Measurements from ENCODE around the gene FAM118A. TPM values are rescaled to one million over a fixed set of nuclear protein-coding genes. Genes with fewer than 3 reads are reported as not detected.
"Not testable (repeated sequence)": the region's sequence is repeated elsewhere in the genome, so short reads cannot be mapped to it uniquely, and the experiment has no call there.

FAM118A gene
- total RNA-seq, 1 donor from 2014 or later = 18.3 TPM

DNA sequence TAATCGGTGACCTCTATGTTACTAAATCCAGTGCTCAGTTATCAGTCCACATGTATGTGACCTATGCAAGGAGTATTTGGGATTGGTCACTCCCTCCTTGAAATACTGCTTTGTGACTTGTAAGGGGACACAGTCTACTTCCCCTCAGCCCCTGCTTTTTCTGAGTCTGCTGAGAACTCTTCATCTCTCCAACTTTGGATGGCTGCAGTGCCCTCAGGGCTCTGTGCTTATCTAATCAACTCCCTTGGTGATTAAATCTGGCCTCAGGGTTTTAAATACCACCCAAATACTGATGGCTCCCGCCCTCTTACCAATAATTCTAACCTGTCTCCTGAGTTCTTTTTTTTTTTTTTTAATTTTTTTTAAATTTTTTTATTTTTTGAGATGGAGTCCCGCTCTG is 40.2 kb downstream of the FAM118A start:
- no peak for FAIRE-seq

DNA sequence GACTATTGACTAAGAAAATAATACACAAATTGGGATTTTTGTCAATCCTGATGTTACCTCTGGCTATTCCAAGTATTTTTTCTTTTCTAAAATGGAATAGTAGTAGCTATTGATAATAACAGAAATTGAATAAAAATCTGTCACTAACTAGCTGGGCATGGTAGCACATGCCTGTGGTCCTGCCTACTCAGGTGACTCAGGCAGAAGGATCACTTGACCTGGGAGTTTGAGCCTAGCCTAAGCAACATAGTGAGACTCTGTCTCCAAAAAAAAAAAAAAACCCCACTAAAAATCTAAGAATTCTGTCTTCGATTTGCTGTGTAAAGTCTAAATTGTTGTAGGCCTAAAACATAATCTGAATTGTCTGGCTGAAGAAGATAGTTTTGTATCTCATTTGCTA is 42.2 kb downstream of the FAM118A start:
- Histone ChIP-seq H3K27me3 (ENCODE audit: insufficient read depth, low read length) (no peaks in the 10 kb centered on the region), H3K27ac (ENCODE audit: low read depth, low read length) (no peak overlapping the region), H3K4me2 (ENCODE audit: low read length) (no peak overlapping the region), H4K20me1 (ENCODE audit: insufficient read depth, low read length) (no peaks in the 10 kb centered on the region), H3K9me3 (ENCODE audit: insufficient read depth, low read depth, low read length) (no peaks in the 10 kb centered on the region), H3K79me2 (ENCODE audit: insufficient read depth, low read length) (no peaks in the 10 kb centered on the region), H3K4me3 (ENCODE audit: insufficient read depth, low read depth, low read length) (no peak overlapping the region), H3K4me1 (ENCODE audit: insufficient read depth, low read length) (no peaks in the 10 kb centered on the region), H3K36me3 (ENCODE audit: insufficient read depth, low read length) (no peaks in the 10 kb centered on the region), H2AFZ (ENCODE audit: low read depth, low read length) (no peak overlapping the region), H3K9ac (ENCODE audit: low read length) (no peak overlapping the region)
- no peak for TF ChIP-seq EZH2 (IDR thresholded peaks at IDR 0.05; ENCODE audit: insufficient read depth, low read length)
- TF ChIP-seq, protein P1, sequence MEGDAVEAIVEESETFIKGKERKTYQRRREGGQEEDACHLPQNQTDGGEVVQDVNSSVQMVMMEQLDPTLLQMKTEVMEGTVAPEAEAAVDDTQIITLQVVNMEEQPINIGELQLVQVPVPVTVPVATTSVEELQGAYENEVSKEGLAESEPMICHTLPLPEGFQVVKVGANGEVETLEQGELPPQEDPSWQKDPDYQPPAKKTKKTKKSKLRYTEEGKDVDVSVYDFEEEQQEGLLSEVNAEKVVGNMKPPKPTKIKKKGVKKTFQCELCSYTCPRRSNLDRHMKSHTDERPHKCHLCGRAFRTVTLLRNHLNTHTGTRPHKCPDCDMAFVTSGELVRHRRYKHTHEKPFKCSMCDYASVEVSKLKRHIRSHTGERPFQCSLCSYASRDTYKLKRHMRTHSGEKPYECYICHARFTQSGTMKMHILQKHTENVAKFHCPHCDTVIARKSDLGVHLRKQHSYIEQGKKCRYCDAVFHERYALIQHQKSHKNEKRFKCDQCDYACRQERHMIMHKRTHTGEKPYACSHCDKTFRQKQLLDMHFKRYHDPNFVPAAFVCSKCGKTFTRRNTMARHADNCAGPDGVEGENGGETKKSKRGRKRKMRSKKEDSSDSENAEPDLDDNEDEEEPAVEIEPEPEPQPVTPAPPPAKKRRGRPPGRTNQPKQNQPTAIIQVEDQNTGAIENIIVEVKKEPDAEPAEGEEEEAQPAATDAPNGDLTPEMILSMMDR (IDR thresholded peaks at IDR 0.05; ENCODE audit: insufficient read depth, low read depth, low read length) = no peak
- DNase-seq (ENCODE audit: low read depth) (no peak), FAIRE-seq (no peak)
- Mint-ChIP-seq H3K27ac (ENCODE audit: unreplicated experiment) (no peak overlapping the region), H3K4me3 (ENCODE audit: unreplicated experiment) (no peak overlapping the region), H3K4me1 (ENCODE audit: low read depth, unreplicated experiment) (peaks cover 6% of the 10 kb centered on the region), H3K36me3 (ENCODE audit: low read depth, unreplicated experiment) (no peaks in the 10 kb centered on the region), H3K9me3 (ENCODE audit: unreplicated experiment) (no peaks in the 10 kb centered on the region), H3K27me3 (ENCODE audit: low read depth, unreplicated experiment) (no peaks in the 10 kb centered on the region)

More for the DNA sequence above, 40.2 kb downstream of the FAM118A start:
- Histone ChIP-seq H3K4me2 (ENCODE audit: low read length) (no peak overlapping the region), H3K79me2 (ENCODE audit: insufficient read depth, low read length) (no peaks in the 10 kb centered on the region), H3K36me3 (ENCODE audit: insufficient read depth, low read length) (no peaks in the 10 kb centered on the region), H3K27ac (ENCODE audit: low read depth, low read length) (no peak overlapping the region), H3K9ac (ENCODE audit: low read length) (no peak overlapping the region), H3K27me3 (ENCODE audit: insufficient read depth, low read length) (no peaks in the 10 kb centered on the region), H3K9me3 (ENCODE audit: insufficient read depth, low read depth, low read length) (no peaks in the 10 kb centered on the region), H3K4me1 (ENCODE audit: insufficient read depth, low read length) (no peaks in the 10 kb centered on the region), H2AFZ (ENCODE audit: low read depth, low read length) (no peak overlapping the region), H3K4me3 (ENCODE audit: insufficient read depth, low read depth, low read length) (no peak overlapping the region), H4K20me1 (ENCODE audit: insufficient read depth, low read length) (no peaks in the 10 kb centered on the region)
- peaks cover 6% of the 10 kb centered on the region for H3K4me1 Mint-ChIP-seq (ENCODE audit: low read depth, unreplicated experiment)
- H3K4me3 Mint-ChIP-seq (ENCODE audit: unreplicated experiment) = no peak overlapping the region
- no peaks in the 10 kb centered on the region for H3K9me3 Mint-ChIP-seq (ENCODE audit: unreplicated experiment)
- DNase-seq (ENCODE audit: low read depth) = no peak
- H3K36me3 Mint-ChIP-seq (ENCODE audit: low read depth, unreplicated experiment) = peaks cover 5% of the 10 kb centered on the region
- H3K27ac Mint-ChIP-seq (ENCODE audit: unreplicated experiment) = no peak overlapping the region
- TF ChIP-seq, protein P1 (IDR thresholded peaks at IDR 0.05; ENCODE audit: insufficient read depth, low read depth, low read length) = no peak
- no peak for TF ChIP-seq EZH2 (IDR thresholded peaks at IDR 0.05; ENCODE audit: insufficient read depth, low read length)
- no peaks in the 10 kb centered on the region for H3K27me3 Mint-ChIP-seq (ENCODE audit: low read depth, unreplicated experiment)

DNA sequence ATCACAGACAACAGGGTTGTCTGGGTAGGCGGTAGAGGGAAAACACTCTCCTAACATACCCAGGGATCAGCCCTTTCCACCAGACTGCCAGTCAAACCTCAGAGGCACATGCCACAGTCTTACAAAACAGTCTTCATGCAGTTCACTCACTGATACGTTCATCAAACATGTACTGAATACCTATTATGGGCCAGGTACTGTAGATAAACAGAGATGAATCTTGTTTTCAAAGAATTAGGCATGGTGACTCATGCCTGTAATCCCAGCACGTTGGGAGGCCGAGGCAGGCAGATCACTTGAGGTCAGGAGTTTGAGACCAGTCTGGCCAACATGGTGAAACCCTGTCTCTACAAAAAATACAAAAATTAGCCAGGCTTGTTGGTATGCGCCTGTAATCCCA is 43.0 kb downstream of the FAM118A start:
- not testable (repeated sequence) for H3K9ac ChIP-seq (ENCODE audit: low read length); H3K4me3 Mint-ChIP-seq (ENCODE audit: unreplicated experiment); H3K79me2 ChIP-seq (ENCODE audit: insufficient read depth, low read length); FAIRE-seq; H3K36me3 ChIP-seq (ENCODE audit: insufficient read depth, low read length); H3K27ac ChIP-seq (ENCODE audit: low read depth, low read length); H3K36me3 Mint-ChIP-seq (ENCODE audit: low read depth, unreplicated experiment); DNase-seq (ENCODE audit: low read depth); H3K4me1 Mint-ChIP-seq (ENCODE audit: low read depth, unreplicated experiment); H3K4me2 ChIP-seq (ENCODE audit: low read length); H3K4me3 ChIP-seq (ENCODE audit: insufficient read depth, low read depth, low read length); H3K9me3 Mint-ChIP-seq (ENCODE audit: unreplicated experiment); H4K20me1 ChIP-seq (ENCODE audit: insufficient read depth, low read length); H3K9me3 ChIP-seq (ENCODE audit: insufficient read depth, low read depth, low read length); H3K27me3 Mint-ChIP-seq (ENCODE audit: low read depth, unreplicated experiment); H3K27me3 ChIP-seq (ENCODE audit: insufficient read depth, low read length); H2AFZ ChIP-seq (ENCODE audit: low read depth, low read length); H3K4me1 ChIP-seq (ENCODE audit: insufficient read depth, low read length)
- H3K27ac Mint-ChIP-seq (ENCODE audit: unreplicated experiment) = peak overlapping the region; percentile 41

Data from astrocyte (in vitro differentiated cells and primary cell).